Transverse colon (tissue), 4 donors: ENCODE results near the gene GALNT10. TPM values are rescaled to one million over a fixed set of nuclear protein-coding genes. Genes with fewer than 3 reads are reported as not detected.

Experiments
- DNase-seq: peaks from one replicate; pipeline ENCODE4 v3.0.0-alpha.2; 2019
- H3K27ac ChIP-seq, 4 donors: fragments of 200-600 bp; sonication (generic); 2 replicates each; pipeline ENCODE4 v1.5.1; 2016 to 2018; ENCODE audit warnings: inconsistent platforms in 4 of 4
- H3K27me3 ChIP-seq: fragments of 200-600 bp; sonication (generic); 2 replicates; pipeline ENCODE4 v1.5.1; 2017; ENCODE audit warnings: inconsistent platforms
- H3K36me3 ChIP-seq, 4 donors: fragments of 200-600 bp; sonication (generic); 2 replicates each; pipeline ENCODE4 v1.5.1; 2017 to 2019; ENCODE audit warnings: inconsistent platforms in 4 of 4
- H3K4me1 ChIP-seq, 4 donors: fragments of 200-600 bp; sonication (generic); 2 replicates each; pipeline ENCODE4 v1.5.1; 2017 to 2020; ENCODE audit warnings: inconsistent platforms in 4 of 4
- H3K4me3 ChIP-seq, 4 donors: fragments of 200-600 bp; sonication (generic); 1 replicate in 1 of 4; 2 replicates in 3 of 4; pipeline versions ENCODE4 v1.5.1 to v1.6.1; 2017 to 2019; ENCODE audit warnings: inconsistent platforms in 4 of 4
- H3K9me3 ChIP-seq, 2 donors: fragments of 200-600 bp; sonication (generic); 2 replicates each; pipeline ENCODE4 v1.5.1; 2017 to 2019; ENCODE audit warnings: inconsistent platforms in 2 of 2
- CTCF ChIP-seq, 5 experiments: fragments of 200-600 bp in 3 of 5; fragments of 450-650 bp in 2 of 5; sonication (generic) in 3 of 5; IDR thresholded peaks; 1 replicate in 2 of 5; 2 replicates in 3 of 5; pipeline ENCODE4 v1.5.1; 2016 to 2017; ENCODE audit warnings: antibody characterized with exemption in 5 of 5, inconsistent platforms in 3 of 5, mild to moderate bottlenecking in 2 of 5, moderate library complexity in 1 of 5
- EP300 ChIP-seq: sonication (generic); formaldehyde crosslinking; IDR thresholded peaks from one replicate; pipeline ENCODE4 v1.6.1; 2017; ENCODE audit warnings: antibody characterized with exemption, low read depth
- POLR2A ChIP-seq: fragments of 450-650 bp; IDR thresholded peaks from one replicate; pipeline ENCODE4 v1.6.1; 2016; ENCODE audit warnings: antibody characterized with exemption, mild to moderate bottlenecking, moderate library complexity
- POLR2AphosphoS5 ChIP-seq, 3 donors: sonication (generic); formaldehyde crosslinking; IDR thresholded peaks; one replicate each; pipeline ENCODE4 v1.6.1; 2016; ENCODE audit warnings: antibody characterized with exemption in 3 of 3
- WGBS, 2 donors: methylation state at CpG; one replicate each; pipeline ENCODE4 v1.1.5; 2018; ENCODE audit warnings: low coverage in 1 of 2; 5-methylcytosine and 5-hydroxymethylcytosine counted together
- in situ Hi-C, 4 donors: fragments of 200-750 bp; cut with MboI; loops; one replicate each; pipeline versions ENCODE4 v1.15.0 to v1.15.1; 2017; ENCODE audit warnings: low sequenced_read_pairs in 3 of 4, low pct_ligation_motif_present in 1 of 4, low pct_unique_long_range_greater_than_20kb in 1 of 4
- intact Hi-C: fragments of 100-400 bp; cut with DNase I; formaldehyde crosslinking; loops from one replicate; pipeline ENCODE4 v1.15.1; 2023; ENCODE audit warnings: low total_unique reads
- total RNA-seq, 4 donors: library from RNA; depleted of rRNA; stranded (reverse); fragments of >200 nt; gene quantifications; one replicate each; pipeline ENCODE4 v1.1.0, GENCODE V29; 2016

Gene GALNT10
- total RNA-seq, 4 donors from 2014 or later: 18.7 to 142 (median 39.3) TPM

GRCh38 chr5:154400678-154401077 is 210.1 kb downstream of the GALNT10 start:
- TF ChIP-seq EP300 (no peak), CTCF (IDR thresholded peaks at IDR 0.05) (no peak), POLR2AphosphoS5 (IDR thresholded peaks at IDR 0.05) (no peak)
- Histone ChIP-seq H3K4me1 (peaks cover 4 to 21% (median 9%) of the 10 kb centered on the region in 4 donors), H3K27ac (no peak overlapping the region), H3K27me3 (no peaks in the 10 kb centered on the region), H3K4me3 (no peak overlapping the region), H3K36me3 (no peaks in the 10 kb centered on the region), H3K9me3 (no peaks in the 10 kb centered on the region)
- in situ Hi-C loops (loop anchor here in 3 of 4 donors (5.0 to 25.0 kb wide), 3 partner anchors 213 to 328 kb away; partner anchors contain the start of gene GALNT10 (in 2 of the 3)), intact Hi-C loops (no loop called here)
- 75% methylated on average over 3 of the region's 3 CpGs for WGBS, 2 donors
- no peak for DNase-seq

GRCh38 chr5:154401355-154401754 is 210.8 kb downstream of the GALNT10 start:
- H3K27me3 ChIP-seq: no peaks in the 10 kb centered on the region
- peaks cover 4 to 21% (median 9%) of the 10 kb centered on the region in 4 donors for H3K4me1 ChIP-seq
- intact Hi-C loops (no loop called here), in situ Hi-C loops (loop anchor here in 3 of 4 donors (5.0 to 25.0 kb wide), 3 partner anchors 214 to 329 kb away; partner anchors contain the start of gene GALNT10 (in 2 of the 3))
- H3K36me3 ChIP-seq: no peaks in the 10 kb centered on the region
- no peaks in the 10 kb centered on the region for H3K9me3 ChIP-seq
- no peak for TF ChIP-seq POLR2AphosphoS5 (IDR thresholded peaks at IDR 0.05)
- no peak for TF ChIP-seq CTCF (IDR thresholded peaks at IDR 0.05)
- TF ChIP-seq POLR2A: no peak
- no peak for TF ChIP-seq EP300
- WGBS, 2 donors: 91 to 94% methylated on average over 3 to 5 of the region's 5 CpGs
- no peak overlapping the region for H3K27ac ChIP-seq
- H3K4me3 ChIP-seq: no peak overlapping the region
- DNase-seq: no peak

GRCh38 chr5:154401931-154402330 is 211.4 kb downstream of the GALNT10 start:
- Histone ChIP-seq H3K27ac (no peak overlapping the region), H3K4me3 (no peak overlapping the region), H3K4me1 (peaks cover 4 to 21% (median 9%) of the 10 kb centered on the region in 4 donors), H3K27me3 (no peaks in the 10 kb centered on the region), H3K36me3 (no peaks in the 10 kb centered on the region), H3K9me3 (no peaks in the 10 kb centered on the region)
- TF ChIP-seq EP300: no peak
- TF ChIP-seq CTCF (IDR thresholded peaks at IDR 0.05): no peak
- TF ChIP-seq POLR2A: no peak
- no peak for TF ChIP-seq POLR2AphosphoS5 (IDR thresholded peaks at IDR 0.05)
- 97% methylated on average over 9 of the region's 9 CpGs; no CpG with 5 or more reads in 1 of the 2 donors for WGBS, 2 donors
- no peak for DNase-seq
- in situ Hi-C loops: loop anchor here in 3 of 4 donors (5.0 to 25.0 kb wide), 3 partner anchors 215 to 330 kb away; partner anchors contain the start of gene GALNT10 (in 2 of the 3)
- intact Hi-C loops: no loop called here

GRCh38 chr5:154402611-154403010 is 212.1 kb downstream of the GALNT10 start:
- Histone ChIP-seq H3K36me3 (no peaks in the 10 kb centered on the region), H3K4me1 (peaks cover 4 to 16% (median 9%) of the 10 kb centered on the region in 4 donors), H3K9me3 (no peaks in the 10 kb centered on the region), H3K27ac (no peak overlapping the region), H3K4me3 (no peak overlapping the region), H3K27me3 (no peaks in the 10 kb centered on the region)
- no peak for DNase-seq
- in situ Hi-C loops: loop anchor here in 3 of 4 donors (5.0 to 25.0 kb wide), 3 partner anchors 215 to 330 kb away; partner anchors contain the start of gene GALNT10 (in 2 of the 3)
- intact Hi-C loops: no loop called here
- TF ChIP-seq EP300 (no peak), POLR2AphosphoS5 (IDR thresholded peaks at IDR 0.05) (no peak), POLR2A (no peak), CTCF (IDR thresholded peaks at IDR 0.05) (no peak)
- WGBS, 2 donors: 91% methylated on average over 10 of the region's 10 CpGs; no CpG with 5 or more reads in 1 of the 2 donors
